Uterus (tissue), 2 donors: ENCODE data around the gene PAM.

Source experiments
- POLR2A ChIP-seq, 2 donors: fragments of 450-650 bp; IDR thresholded peaks; one replicate each; pipeline ENCODE4 v1.6.1; 2016; ENCODE audit warnings: antibody characterized with exemption in 2 of 2, mild to moderate bottlenecking in 1 of 2, moderate library complexity in 1 of 2
- TF ChIP-seq, protein P1 (sequence below), 4 experiments: fragments of 200-600 bp in 2 of 4; fragments of 450-650 bp in 2 of 4; sonication (generic) in 2 of 4; IDR thresholded peaks; one replicate each; pipeline ENCODE4 v1.5.1; 2016 to 2019; ENCODE audit warnings: antibody characterized with exemption in 4 of 4, mild to moderate bottlenecking in 2 of 4, moderate library complexity in 1 of 4

DNA sequence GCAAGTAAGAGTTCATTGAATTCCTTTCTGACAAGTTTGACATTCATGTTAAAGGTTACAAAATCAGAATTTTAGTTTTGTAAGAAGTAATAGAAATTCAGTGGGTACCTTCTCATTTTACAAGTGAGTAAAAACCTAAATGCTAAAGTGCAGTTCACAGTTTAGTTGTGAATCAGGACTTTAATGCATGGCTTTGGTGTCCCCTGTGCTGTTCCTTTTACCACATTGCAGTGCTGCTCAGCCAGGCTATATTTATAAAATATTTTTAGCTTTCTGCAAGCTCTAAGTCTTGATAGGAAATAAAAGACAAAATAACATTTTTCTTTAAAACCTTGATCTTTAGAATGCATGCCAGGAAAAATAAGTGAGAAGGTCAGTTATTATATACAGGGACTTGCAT is 26.3 kb downstream of the PAM start:
- TF ChIP-seq, protein P1, sequence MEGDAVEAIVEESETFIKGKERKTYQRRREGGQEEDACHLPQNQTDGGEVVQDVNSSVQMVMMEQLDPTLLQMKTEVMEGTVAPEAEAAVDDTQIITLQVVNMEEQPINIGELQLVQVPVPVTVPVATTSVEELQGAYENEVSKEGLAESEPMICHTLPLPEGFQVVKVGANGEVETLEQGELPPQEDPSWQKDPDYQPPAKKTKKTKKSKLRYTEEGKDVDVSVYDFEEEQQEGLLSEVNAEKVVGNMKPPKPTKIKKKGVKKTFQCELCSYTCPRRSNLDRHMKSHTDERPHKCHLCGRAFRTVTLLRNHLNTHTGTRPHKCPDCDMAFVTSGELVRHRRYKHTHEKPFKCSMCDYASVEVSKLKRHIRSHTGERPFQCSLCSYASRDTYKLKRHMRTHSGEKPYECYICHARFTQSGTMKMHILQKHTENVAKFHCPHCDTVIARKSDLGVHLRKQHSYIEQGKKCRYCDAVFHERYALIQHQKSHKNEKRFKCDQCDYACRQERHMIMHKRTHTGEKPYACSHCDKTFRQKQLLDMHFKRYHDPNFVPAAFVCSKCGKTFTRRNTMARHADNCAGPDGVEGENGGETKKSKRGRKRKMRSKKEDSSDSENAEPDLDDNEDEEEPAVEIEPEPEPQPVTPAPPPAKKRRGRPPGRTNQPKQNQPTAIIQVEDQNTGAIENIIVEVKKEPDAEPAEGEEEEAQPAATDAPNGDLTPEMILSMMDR (IDR thresholded peaks at IDR 0.05), result no peak
- no peak for TF ChIP-seq POLR2A (IDR thresholded peaks at IDR 0.05)
